KMS-11 (cell line): ENCODE data around the gene TENM4.

Experiments
- H2AFZ ChIP-seq: fragments of 200-600 bp; sonication (generic); 2 replicates; pipeline ENCODE4 v1.6.1; 2016; ENCODE audit warnings: antibody characterized with exemption, mixed run types, low read depth
- H3K27ac ChIP-seq: fragments of 200-600 bp; sonication (generic); 2 replicates; pipeline ENCODE4 v1.6.1; 2016; ENCODE audit warnings: mild to moderate bottlenecking, mixed run types
- H3K27me3 ChIP-seq: fragments of 200-600 bp; sonication (generic); 2 replicates; pipeline ENCODE4 v1.6.1; 2017; ENCODE audit warnings: mild to moderate bottlenecking, low read depth, mixed run types, moderate library complexity; ENCODE audit not compliant: insufficient read depth
- H3K36me3 ChIP-seq: fragments of 200-600 bp; sonication (generic); 2 replicates; pipeline ENCODE4 v1.6.1; 2017; ENCODE audit warnings: mild to moderate bottlenecking, mixed run types; ENCODE audit not compliant: insufficient read depth
- H3K4me1 ChIP-seq: fragments of 200-600 bp; sonication (generic); 2 replicates; pipeline ENCODE4 v1.6.1; 2016; ENCODE audit warnings: mild to moderate bottlenecking, low read depth, mixed run types; ENCODE audit not compliant: poor library complexity, severe bottlenecking
- H3K4me2 ChIP-seq: fragments of 200-600 bp; sonication (generic); 2 replicates; pipeline ENCODE4 v1.7.0; 2016; ENCODE audit warnings: mild to moderate bottlenecking, mixed run types
- H3K4me3 ChIP-seq: fragments of 200-600 bp; sonication (generic); IDR thresholded peaks from 2 replicates; pipeline ENCODE4 v1.6.1; 2017; ENCODE audit warnings: low read depth, low read length, mixed read lengths; ENCODE audit not compliant: insufficient read depth
- H3K79me2 ChIP-seq: fragments of 200-600 bp; sonication (generic); 2 replicates; pipeline ENCODE4 v1.6.1; 2016; ENCODE audit warnings: low read depth, mixed run types; ENCODE audit not compliant: insufficient read depth
- H3K9ac ChIP-seq: fragments of 200-600 bp; sonication (generic); 2 replicates; pipeline ENCODE4 v1.6.1; 2016; ENCODE audit warnings: mild to moderate bottlenecking, mixed run types
- H4K20me1 ChIP-seq: fragments of 200-600 bp; sonication (generic); 2 replicates; pipeline ENCODE4 v1.6.1; 2016; ENCODE audit warnings: mild to moderate bottlenecking, mixed run types; ENCODE audit not compliant: insufficient read depth
- CTCF ChIP-seq: fragments of 200-600 bp; sonication (generic); conservative IDR thresholded peaks from 2 replicates; pipeline ENCODE4 v1.6.1; 2017; ENCODE audit warnings: low read depth, mild to moderate bottlenecking, antibody characterized with exemption, low read length, moderate library complexity, mixed read lengths

TENM4 gene

DNA sequence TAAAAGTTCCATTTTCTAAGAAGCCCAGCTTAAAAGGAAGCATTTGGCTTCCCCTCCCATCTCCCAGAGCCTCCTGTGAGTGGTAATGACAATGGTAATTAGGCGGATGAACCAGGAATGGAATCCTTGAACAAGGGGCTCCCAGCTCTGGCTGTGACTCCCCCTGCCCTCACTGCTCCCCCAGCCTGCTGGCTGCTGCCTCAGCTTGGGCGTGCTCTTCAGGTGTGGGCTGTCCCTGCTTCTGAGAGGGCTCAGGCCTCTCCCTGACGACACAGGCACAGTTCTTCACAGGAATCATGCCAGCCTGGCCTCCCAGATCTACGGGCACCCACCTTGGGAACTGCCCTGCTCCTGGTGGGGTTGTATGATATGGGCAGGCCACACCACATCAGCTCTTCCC, 784.5 kb downstream of the TENM4 start:
- Histone ChIP-seq H3K4me1 (no peaks in the 10 kb centered on the region), H3K27me3 (no peaks in the 10 kb centered on the region), H3K36me3 (no peaks in the 10 kb centered on the region)

GRCh38 chr11:78655561-78655960, 785.3 kb downstream of the TENM4 start:
- no peaks in the 10 kb centered on the region for H3K4me1 ChIP-seq
- H3K36me3 ChIP-seq: no peaks in the 10 kb centered on the region
- no peak overlapping the region for H3K27ac ChIP-seq

More for the DNA sequence above, 784.5 kb downstream of the TENM4 start:
- Histone ChIP-seq H3K4me3 (no peak overlapping the region), H2AFZ (no peak overlapping the region), H3K4me2 (no peak overlapping the region), H3K27ac (no peak overlapping the region), H3K9ac (no peak overlapping the region), H4K20me1 (no peaks in the 10 kb centered on the region), H3K79me2 (no peaks in the 10 kb centered on the region)
- TF ChIP-seq CTCF: no peak

GRCh38 chr11:78654866-78655265, 786.0 kb downstream of the TENM4 start:
- TF ChIP-seq CTCF: no peak
- no peaks in the 10 kb centered on the region for H3K36me3 ChIP-seq
- H2AFZ ChIP-seq: no peak overlapping the region
- no peak overlapping the region for H3K4me2 ChIP-seq
- no peak overlapping the region for H3K4me3 ChIP-seq
- H3K9ac ChIP-seq: no peak overlapping the region
- H3K27me3 ChIP-seq: no peaks in the 10 kb centered on the region
- H3K4me1 ChIP-seq: no peaks in the 10 kb centered on the region
- H3K79me2 ChIP-seq: no peaks in the 10 kb centered on the region
- H3K27ac ChIP-seq: no peak overlapping the region
- no peaks in the 10 kb centered on the region for H4K20me1 ChIP-seq

More at GRCh38 chr11:78655561-78655960, 785.3 kb downstream of the TENM4 start:
- Histone ChIP-seq H3K4me3 (no peak overlapping the region), H3K27me3 (no peaks in the 10 kb centered on the region), H3K79me2 (no peaks in the 10 kb centered on the region), H3K4me2 (no peak overlapping the region), H4K20me1 (no peaks in the 10 kb centered on the region), H3K9ac (no peak overlapping the region), H2AFZ (no peak overlapping the region)
- no peak for TF ChIP-seq CTCF

- no peaks in the 10 kb centered on the region for H3K36me3 ChIP-seq
- H4K20me1 ChIP-seq: no peaks in the 10 kb centered on the region
- no peak overlapping the region for H2AFZ ChIP-seq
- TF ChIP-seq CTCF: no peak
- no peak overlapping the region for H3K4me2 ChIP-seq
- H3K9ac ChIP-seq: no peak overlapping the region
- H3K79me2 ChIP-seq: no peaks in the 10 kb centered on the region
- no peak overlapping the region for H3K4me3 ChIP-seq
- H3K4me1 ChIP-seq: no peaks in the 10 kb centered on the region
- H3K27ac ChIP-seq: no peak overlapping the region
- H3K27me3 ChIP-seq: no peaks in the 10 kb centered on the region
Measured at GRCh38 chr11:78654071-78654470, 786.8 kb downstream of the TENM4 start.
